GM21717 (cell line): Measurements from ENCODE around the gene VWA2.

ENCODE experiments used
- ATAC-seq: cut with Tn5 transposase; IDR thresholded peaks from one replicate; pipeline ENCODE4 v1.9.1; 2021; ENCODE audit warnings: mild to moderate bottlenecking, moderate library complexity; ENCODE audit not compliant: unreplicated experiment

VWA2 gene, protein sequence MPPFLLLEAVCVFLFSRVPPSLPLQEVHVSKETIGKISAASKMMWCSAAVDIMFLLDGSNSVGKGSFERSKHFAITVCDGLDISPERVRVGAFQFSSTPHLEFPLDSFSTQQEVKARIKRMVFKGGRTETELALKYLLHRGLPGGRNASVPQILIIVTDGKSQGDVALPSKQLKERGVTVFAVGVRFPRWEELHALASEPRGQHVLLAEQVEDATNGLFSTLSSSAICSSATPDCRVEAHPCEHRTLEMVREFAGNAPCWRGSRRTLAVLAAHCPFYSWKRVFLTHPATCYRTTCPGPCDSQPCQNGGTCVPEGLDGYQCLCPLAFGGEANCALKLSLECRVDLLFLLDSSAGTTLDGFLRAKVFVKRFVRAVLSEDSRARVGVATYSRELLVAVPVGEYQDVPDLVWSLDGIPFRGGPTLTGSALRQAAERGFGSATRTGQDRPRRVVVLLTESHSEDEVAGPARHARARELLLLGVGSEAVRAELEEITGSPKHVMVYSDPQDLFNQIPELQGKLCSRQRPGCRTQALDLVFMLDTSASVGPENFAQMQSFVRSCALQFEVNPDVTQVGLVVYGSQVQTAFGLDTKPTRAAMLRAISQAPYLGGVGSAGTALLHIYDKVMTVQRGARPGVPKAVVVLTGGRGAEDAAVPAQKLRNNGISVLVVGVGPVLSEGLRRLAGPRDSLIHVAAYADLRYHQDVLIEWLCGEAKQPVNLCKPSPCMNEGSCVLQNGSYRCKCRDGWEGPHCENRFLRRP

DNA sequence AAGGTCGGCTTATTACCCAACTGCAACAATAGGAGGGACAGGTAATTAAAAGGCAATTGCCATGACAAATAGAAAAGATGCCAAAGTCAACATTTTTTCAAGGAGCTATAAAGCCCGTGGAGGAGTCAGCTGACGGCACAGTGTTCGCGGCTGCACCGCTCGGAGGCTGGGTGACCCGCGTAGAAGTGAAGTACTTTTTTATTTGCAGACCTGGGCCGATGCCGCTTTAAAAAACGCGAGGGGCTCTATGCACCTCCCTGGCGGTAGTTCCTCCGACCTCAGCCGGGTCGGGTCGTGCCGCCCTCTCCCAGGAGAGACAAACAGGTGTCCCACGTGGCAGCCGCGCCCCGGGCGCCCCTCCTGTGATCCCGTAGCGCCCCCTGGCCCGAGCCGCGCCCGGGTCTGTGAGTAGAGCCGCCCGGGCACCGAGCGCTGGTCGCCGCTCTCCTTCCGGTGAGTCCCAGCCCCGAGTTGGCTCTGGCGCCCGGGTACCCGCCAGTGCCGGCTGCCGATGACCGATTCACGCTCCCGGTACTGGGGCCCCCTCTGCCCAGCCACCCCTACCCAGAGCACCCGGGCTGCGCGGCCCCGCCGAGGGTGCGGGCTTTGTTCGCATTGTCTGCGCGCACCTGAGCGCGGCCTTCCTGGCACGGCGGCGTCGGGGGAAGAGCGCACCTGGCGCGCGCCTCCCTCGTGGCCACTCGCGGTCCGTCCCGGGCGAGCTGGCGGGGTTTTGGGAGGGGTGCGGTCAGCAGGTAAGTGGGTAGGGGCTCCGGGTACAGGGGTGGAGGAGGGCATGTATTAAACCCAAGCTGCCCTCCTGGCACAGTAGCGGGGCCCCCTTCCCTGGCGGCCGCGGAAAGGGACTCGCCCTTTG, at the start of gene VWA2:
Gene VWA2 (plus strand): TSS at position 138 of the 877 bp plus-strand sequence. CDS start 9,460 bp downstream, outside the sequence.
- ATAC-seq: no peak

DNA sequence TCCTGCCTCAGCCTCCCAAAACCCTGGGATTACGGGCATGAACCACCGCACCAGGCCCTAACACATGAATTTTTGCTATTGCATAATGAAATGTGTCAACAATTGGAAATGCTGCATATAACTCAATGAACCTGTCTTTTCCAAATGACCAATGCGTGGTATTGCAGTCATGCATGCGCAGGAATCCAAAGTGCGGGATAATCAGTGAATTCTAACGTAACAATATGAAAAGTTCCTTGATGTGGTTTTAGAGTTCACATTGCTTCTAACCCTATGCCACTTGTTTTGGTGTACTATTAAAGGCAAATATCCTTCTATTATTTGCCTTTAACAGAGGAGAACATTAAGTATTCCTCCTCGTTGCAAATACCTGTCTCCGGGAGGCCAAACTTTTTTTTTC, 49.4 kb upstream of the VWA2 start:
- ATAC-seq: no peak

DNA sequence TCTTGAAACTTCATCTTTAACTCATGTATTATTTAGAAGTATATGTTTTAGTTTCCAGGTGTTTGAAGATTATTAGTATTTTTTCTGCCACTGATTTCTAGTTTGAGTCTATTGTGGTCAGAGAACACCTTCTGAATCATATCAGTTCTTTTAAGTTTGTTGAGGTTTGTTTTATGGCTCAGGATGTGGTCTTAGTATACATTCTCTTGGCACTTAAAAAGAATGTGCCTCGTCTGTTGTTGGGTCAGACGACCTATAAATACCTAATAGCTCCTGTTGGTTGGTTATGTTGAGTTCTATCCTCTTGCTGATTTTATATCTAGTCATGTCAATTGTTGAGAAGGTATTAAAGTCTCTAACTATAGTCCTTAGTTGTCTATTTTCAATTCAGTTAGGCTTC, 44.0 kb upstream of the VWA2 start:
- ATAC-seq: peak; percentile 94

DNA sequence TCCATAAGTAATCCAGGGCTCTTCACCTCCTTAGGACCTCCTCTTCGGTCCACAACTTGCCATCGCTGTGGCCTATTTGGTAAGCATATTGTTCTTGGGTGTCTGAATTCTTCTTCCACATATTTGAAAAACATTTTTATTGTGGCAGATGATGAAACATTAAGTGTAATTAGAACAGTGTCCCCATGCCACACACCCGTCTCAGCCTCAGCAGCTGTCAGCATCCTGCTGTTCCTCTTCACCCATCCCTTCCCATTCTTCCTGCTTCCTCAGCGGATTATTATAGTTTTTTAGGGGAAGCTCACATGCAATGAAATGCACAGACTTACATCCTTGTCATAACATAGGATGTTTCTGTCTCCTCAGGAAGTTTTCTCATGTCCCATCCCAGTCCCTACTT, 39.8 kb upstream of the VWA2 start:
- ATAC-seq: no peak

DNA sequence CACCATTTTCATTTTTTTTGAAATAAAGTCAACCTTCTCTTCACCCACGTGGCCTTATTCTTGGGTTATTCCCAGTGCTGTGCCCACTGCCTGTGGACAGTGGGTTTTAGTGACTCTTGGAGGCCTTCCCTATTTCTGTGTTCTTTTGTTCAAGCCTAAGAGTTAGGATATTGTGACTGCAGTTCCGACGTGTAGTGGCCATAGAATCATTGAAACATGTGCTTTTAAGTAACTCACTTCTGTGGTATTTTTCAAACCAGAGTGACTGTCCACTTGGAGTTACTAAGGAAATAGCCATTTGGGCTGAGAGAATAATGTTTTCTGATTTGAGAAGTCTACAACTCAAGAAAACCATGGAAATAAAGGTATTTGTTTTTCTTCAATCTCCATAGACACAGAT, 36.2 kb upstream of the VWA2 start:
- no peak for ATAC-seq

DNA sequence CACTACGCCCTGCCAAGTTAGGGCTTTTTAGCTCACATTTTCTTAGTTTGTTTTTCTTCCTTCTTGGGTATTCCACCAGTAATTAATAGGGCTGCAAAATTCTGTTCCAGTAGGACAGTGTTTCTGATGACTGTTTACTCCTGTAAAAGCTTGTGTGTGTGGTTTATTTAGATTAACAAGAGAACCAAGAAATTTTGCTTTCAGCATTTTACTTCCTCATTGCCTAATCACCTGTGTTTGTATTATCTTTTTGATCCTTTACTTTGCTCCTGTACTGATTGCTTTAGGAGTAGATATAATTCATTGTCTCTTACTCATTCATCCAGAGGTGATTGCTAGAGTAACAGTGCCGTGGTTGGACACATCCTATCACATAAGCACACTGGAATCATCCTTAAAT, 32.2 kb upstream of the VWA2 start:
- ATAC-seq: no peak

DNA sequence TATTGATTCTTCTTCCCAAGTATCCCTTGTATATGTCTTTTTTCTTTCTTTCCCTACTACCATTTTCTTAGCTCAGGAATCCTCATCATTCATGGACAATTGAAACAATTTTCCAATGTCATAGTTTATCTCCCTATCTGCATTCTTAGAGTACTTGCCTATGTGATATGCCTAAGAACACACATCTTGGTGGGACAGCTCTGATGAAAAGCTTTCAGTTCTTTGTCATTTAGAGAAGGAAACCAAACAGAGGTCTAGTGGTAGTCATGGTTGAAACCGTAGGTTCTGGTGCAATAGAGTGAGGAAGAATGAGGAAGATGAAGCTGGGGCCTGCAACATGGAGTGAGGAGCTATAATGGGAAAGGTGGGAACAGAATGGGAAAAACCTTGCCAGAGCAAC, 31.7 kb upstream of the VWA2 start:
- no peak for ATAC-seq

DNA sequence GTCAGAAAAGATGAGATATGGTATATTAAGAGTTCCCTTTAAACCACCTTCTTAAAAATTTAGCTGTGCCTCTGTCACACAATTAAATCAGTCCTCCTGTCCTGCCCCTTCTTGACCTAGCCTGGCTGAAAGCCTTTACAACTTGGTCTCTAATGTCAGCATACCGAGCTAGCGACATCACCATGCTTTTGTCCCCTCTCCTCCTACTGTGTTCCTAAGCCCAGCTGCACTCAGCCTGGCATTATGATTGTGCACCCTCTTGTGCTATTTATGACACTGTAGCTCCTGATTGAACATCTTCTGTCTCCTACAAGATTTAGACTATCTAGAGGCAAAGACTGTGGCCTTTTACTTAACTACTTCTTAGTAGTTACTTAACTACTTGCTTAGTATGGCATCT, 30.7 kb upstream of the VWA2 start:
- no peak for ATAC-seq

DNA sequence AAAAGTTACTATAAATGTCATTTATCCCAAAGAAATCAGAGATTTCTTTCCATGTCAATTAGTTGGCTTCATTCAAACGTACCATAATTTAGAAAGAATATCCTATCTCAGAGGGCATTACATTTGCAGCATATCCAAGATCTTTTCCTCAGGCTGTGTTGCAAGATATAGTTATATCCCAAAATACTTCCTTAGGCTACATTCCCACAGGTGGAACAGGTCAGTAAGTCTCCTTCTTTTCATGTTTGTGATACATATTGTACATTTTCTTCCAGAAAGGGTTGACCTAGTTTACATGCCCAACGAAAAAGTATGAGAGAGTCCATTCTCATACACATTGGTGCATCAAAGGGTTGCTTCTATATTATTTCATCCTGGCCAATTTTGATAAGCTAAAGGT, 26.9 kb upstream of the VWA2 start:
- ATAC-seq: no peak

DNA sequence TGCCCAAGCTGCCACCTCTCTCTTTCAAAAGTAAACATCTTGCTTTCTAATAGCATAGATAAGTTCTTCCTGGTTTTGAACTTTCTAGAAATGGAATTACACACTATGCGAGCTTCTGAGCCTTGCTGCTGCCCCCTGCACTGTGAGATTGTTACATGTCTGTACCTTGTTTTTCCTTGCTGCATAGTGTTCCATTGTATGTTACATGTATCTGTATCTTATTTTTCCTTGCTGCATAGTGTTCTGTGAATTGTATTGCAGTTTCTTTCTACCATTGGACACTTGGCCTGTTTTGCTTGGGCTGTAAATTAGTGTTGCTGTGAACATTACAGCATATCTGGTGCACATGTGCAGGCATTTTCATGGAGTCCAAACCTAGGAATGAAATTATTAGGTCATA, 24.0 kb upstream of the VWA2 start:
- no peak for ATAC-seq

DNA sequence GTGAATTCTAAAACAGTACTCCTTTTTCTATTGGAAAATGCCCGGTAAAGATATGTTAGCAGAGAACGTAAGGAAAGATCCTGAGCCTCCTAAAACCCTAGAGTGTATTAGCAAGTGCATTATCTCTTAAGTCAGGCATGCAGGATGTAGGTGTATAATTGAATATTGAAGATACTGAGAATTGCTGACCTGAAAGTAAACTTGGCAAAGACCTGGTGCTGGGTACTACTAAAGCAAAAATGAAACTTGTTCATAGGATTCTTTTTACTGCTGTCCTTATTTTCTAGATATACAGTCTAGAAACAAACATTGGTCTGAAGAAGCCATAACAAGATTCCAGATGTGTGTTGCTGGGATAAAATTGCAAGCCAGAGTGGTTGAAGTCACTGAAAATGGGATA, 18.8 kb upstream of the VWA2 start:
- ATAC-seq: no peak

DNA sequence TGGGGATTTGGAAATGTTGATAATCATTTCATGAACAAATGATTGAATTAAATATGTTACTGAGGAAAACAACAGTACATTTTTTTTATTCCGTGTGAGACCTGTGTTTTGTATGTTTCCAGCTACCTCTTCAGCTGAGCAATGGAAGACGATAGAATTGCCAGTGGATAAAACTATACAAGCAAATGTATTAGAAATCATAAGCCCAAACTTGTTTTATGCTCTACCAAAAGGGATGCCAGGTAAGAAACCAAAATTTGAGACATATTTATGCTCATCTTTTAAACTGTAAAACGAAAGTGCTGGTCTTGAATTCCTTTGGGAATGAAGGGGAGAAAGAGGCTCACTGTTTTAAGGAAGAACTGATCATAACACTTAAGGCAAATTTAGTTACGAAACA, 17.8 kb upstream of the VWA2 start:
- no peak for ATAC-seq

DNA sequence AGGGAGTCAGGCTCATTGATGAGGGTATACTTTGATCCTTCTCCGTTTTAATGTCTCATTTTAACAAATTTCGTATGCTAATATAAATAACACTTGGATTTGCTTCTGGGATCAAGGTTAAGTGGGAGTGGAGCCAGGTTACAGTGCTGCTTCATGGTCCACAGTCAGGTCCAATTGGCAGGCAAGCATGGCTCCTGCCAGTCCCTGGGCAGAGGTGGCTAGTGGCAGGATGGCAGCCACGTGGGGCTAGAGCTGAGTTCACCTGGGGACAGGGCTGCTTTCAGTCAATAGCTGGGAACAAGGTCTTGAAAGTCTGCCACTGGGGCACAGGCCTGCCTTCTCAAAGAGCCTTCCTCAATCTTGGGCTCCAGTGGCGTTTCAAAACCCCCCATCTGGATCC, 16.0 kb upstream of the VWA2 start:
- ATAC-seq: no peak

DNA sequence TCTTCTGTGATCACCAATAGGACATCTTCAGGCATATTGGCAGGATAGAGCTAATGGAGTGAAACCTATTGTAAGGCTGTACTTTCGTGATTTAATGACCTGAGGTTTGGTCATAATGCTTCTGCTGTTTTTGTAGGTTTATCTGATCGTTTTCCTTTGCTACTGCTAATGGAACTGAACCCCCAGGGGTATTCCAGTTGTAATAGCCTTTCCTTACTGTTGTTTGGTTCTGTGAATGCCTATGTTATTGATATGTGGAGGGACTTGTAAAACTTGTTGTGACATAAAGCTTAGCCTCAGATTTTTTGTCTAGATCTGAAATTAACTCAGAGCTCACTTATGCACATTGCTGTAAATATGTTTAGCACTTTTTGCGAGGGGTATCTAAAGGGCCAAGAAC, 10.9 kb upstream of the VWA2 start:
- no peak for ATAC-seq

DNA sequence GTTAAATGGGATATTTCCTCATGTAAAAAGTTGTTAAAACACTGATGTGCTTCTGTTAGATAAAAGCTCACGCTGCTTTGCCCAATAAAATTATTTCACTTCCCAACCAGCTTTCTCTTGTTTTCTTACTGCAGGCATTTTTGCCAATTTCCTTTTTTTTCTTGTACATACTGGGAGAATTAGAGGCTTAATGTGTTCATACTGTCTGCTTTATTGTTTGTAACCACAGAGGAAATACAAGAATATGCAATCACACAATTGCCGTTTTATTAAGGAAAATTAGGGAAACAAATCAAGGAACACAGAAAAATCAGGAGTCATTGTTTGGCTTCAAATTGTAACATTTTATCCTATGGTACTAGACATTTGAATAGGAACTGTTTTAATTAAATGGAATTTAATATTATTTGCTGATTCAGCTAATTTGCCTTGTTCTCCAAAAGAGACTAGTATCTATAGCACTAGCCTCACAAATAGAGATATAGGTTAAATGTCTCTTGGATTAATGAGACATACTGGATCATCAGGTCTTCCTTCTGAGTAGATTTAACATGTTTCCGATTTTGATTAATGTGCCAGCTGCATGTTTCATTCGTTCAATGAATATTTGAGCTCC, 6.4 kb upstream of the VWA2 start:
- no peak for ATAC-seq

DNA sequence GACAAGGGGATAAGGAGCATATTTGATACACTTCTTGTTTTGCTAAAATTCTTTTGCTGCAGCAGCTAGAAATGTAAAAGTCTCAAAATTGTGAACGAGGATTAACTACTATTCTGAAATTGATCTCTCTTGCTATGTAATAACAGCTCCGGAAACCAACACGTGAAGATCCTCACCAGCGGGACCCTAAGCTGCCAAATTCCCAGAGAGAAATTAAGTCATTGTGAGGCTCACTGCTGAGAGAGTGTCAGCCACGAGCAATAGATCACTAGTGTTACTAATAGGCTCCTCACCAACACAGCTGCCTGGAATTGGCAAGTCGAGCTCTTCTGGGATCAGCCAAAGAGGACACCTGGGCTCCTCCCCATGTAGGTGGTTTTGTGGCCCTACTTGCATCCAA, 5.6 kb upstream of the VWA2 start:
- no peak for ATAC-seq

DNA sequence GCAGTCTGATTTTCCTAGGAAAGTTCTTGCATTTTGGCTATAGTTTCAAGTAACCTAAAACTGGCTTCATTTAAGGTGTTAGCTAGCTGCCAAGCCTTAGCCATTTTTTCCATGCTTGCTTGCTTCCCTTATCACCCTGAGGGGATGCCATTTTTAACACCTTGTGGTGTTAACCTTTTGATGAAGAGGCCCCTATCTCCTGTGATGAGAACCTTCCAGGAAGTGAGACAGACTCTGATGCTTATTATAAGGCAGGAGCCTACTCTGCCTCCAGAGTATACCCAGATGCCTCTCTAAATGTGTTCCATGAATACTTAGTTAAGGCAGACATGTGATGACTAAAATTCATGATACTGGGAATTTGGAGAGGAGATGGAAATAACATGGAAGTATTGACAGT, 4.9 kb upstream of the VWA2 start:
- no peak for ATAC-seq

DNA sequence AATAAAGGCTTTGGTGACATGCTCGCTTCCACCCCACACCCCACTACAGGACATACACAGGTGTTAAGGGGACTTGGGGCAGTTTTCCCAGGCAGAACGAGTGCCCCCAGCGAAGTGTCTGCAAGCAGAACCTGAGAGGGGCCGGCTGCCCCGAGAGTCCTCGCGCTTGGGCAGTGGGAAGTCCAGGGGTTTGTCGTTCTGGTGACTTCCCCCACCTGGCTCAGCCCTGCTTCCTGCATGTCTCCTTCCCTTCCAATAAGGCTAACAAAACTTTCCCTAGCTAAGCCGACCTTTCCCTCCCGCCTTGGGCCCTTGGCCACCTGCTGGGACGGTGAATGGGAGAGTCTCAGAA, 916 bp downstream of the VWA2 start:
- ATAC-seq: no peak

DNA sequence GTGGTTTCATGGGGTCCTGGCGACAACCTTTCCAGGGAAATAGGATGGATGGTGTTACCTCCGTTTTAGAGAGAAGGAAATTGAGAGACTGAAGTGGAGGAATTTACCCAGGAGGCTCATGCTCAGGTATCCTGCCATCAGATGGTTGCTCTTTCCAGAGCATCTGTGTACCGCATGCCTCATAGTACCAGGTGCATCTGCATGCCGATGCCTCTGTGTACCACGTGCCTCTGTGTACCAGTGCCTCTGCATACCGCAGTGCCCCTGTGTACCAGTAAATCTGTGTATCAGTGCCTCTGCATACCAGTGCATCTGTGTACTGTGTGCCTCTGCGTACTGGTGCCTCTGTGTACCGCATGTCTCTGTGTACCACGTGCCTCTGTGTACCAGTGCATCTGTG, 3.2 kb downstream of the VWA2 start:
- no peak for ATAC-seq

DNA sequence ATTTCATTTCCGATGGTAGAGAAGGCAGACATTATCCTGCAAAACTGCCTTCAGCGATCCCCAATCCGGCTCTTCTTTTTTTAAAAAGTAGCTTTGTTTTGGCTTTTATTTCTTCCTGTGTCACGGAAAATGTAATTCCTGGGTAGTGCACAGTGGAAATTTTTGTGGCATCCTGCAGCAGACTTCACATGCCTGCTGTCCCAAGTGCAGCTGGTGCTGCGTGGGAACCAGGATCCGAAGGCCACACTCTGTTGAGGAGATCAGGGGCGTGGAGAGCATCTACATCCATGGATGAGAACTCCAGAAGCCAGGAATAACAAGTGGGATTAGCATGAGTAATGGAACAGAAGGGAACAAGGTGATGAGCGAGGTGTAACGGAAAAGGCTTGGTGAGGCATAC, 4.6 kb downstream of the VWA2 start:
- ATAC-seq: no peak

DNA sequence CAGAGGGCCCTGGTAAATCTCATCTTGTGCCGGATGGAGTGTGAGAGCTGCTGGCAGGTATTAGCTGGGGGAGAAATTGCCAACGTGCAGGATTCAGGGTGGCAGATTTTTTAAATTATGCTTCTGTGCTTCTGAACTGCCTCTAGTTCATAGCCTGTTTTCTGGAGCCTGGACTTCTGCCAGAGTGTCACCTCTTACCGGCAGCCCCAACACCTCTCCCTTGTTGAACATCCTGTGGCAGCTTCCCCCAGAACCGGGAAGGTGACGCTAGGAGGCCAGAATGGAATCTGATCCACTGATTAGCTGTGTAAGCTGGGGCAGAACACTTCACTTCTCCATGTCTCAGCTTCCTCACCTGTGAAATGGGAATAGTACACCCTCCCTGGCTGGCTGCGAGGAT, 5.1 kb downstream of the VWA2 start:
- no peak for ATAC-seq
